ENCODE data around the gene EIF3B.
"Not testable (repeated sequence)": the region's sequence is repeated elsewhere in the genome, so short reads cannot be mapped to it uniquely, and the experiment has no call there.

EIF3B gene

GRCh38 chr7:2373646-2374045 is 19.0 kb downstream of the EIF3B start:
- H3K27me3 ChIP-seq (replicated peaks), result no peaks in the 10 kb centered on the region
- no peak for DNase-seq
- no peak overlapping the region for H3K27ac ChIP-seq
- H3K4me3 ChIP-seq (ENCODE audit: low read depth, low read length), result no peak overlapping the region
- TF ChIP-seq, protein P1, sequence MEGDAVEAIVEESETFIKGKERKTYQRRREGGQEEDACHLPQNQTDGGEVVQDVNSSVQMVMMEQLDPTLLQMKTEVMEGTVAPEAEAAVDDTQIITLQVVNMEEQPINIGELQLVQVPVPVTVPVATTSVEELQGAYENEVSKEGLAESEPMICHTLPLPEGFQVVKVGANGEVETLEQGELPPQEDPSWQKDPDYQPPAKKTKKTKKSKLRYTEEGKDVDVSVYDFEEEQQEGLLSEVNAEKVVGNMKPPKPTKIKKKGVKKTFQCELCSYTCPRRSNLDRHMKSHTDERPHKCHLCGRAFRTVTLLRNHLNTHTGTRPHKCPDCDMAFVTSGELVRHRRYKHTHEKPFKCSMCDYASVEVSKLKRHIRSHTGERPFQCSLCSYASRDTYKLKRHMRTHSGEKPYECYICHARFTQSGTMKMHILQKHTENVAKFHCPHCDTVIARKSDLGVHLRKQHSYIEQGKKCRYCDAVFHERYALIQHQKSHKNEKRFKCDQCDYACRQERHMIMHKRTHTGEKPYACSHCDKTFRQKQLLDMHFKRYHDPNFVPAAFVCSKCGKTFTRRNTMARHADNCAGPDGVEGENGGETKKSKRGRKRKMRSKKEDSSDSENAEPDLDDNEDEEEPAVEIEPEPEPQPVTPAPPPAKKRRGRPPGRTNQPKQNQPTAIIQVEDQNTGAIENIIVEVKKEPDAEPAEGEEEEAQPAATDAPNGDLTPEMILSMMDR (IDR thresholded peaks at IDR 0.05; ENCODE audit: low read depth, low read length, missing control alignments), result no peak
- H3K36me3 ChIP-seq (replicated peaks), result peaks cover 87% of the 10 kb centered on the region
- in situ Hi-C loops (cut with HindIII; ENCODE audit: low pct_ligation_motif_present, low sequenced_read_pairs), result no loop called here

GRCh38 chr7:2374401-2374800 is 19.8 kb downstream of the EIF3B start:
- no peak overlapping the region for H3K4me3 ChIP-seq (ENCODE audit: low read depth, low read length)
- no peaks in the 10 kb centered on the region for H3K27me3 ChIP-seq (replicated peaks)
- H3K36me3 ChIP-seq (replicated peaks), result peaks cover 87% of the 10 kb centered on the region
- TF ChIP-seq, protein P1 (IDR thresholded peaks at IDR 0.05; ENCODE audit: low read depth, low read length, missing control alignments), result no peak
- H3K27ac ChIP-seq, result no peak overlapping the region
- in situ Hi-C loops (cut with HindIII; ENCODE audit: low pct_ligation_motif_present, low sequenced_read_pairs), result no loop called here
- DNase-seq, result no peak

DNA sequence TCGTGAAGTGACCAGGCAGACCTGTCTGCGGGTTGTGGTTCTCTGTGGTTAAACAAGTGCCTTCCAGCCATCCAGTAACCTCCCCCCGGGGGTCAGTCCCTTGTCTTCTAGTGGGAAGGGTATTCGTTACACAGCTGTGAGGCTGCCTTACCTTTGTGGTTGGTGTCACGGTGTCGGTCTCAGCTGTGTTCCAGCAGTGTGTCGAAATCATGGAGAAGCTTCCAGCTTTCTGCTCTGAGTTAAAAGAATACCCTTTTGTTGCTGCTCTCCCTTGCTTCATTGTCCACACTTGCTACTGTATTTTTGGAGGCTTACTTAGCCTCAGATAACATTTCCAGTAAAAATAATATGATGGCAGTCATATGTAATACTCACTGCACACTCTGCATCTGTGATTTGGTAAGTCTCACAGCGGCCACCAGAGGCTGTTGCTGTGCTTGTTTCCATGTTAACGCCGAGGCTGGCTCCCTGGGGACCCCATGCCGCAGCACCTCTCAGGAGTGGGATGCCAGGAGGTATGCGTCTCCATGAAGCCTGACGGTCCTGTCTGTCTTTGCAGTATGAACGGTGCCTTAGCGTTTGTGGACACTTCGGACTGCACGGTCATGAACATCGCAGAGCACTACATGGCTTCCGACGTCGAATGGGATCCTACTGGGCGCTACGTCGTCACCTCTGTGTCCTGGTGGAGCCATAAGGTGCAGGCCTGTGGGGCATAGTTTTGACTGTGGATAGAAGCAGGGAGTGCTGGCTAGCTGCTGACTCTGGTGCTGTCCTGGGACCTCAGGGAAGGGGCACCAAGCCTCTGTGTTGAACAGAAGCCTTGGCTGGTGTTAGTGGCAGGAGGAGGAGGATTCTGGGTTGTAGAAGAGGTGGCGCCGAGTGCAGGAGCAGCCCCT is 20.5 kb downstream of the EIF3B start:
- DNase-seq, result no peak
- no peak overlapping the region for H3K27ac ChIP-seq
- H3K27me3 ChIP-seq (replicated peaks), result no peaks in the 10 kb centered on the region
- H3K36me3 ChIP-seq (replicated peaks), result peaks cover 88% of the 10 kb centered on the region
- in situ Hi-C loops (cut with HindIII; ENCODE audit: low pct_ligation_motif_present, low sequenced_read_pairs), result no loop called here
- no peak overlapping the region for H3K4me3 ChIP-seq (ENCODE audit: low read depth, low read length)
- TF ChIP-seq, protein P1 (IDR thresholded peaks at IDR 0.05; ENCODE audit: low read depth, low read length, missing control alignments), result no peak

DNA sequence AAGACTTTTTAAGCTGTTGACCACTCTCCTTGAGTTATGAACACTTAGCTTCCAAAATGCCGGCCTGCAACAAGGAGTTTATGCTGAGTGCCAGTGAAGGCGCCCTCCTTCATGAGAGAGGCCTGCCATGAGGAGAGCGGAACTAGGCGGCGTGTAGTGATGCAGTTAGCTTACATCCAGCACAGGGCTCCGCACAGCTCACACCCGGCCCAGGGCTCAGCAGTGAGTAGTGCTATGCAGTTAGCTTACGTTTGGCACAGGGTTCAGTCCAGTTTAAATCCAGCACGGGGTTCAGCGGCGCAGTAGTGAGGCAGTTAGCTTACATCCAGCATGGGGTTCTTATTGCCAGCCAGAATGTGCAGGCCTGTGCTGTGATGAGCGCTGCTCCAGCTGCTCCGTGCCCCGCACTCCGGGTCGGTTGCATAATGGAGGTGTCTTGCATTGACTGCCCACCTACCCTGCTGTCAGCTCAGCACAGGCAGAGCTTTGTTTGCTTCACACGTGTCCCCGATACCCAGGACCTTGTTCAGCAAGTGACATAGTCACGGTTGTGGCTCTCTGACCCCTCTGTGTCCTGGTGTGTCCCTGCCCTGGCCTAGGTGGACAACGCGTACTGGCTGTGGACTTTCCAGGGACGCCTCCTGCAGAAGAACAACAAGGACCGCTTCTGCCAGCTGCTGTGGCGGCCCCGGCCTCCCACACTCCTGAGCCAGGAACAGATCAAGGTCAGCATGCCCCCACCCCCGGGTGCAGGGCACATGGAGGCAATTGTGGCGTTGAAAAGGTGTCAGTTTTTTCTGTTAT is 21.9 kb downstream of the EIF3B start:
- Histone ChIP-seq H3K27me3 (replicated peaks) (no peaks in the 10 kb centered on the region), H3K27ac (no peak overlapping the region), H3K36me3 (replicated peaks) (peaks cover 88% of the 10 kb centered on the region), H3K4me3 (ENCODE audit: low read depth, low read length) (no peak overlapping the region)
- in situ Hi-C loops (cut with HindIII; ENCODE audit: low pct_ligation_motif_present, low sequenced_read_pairs), result no loop called here
- TF ChIP-seq, protein P1 (IDR thresholded peaks at IDR 0.05; ENCODE audit: low read depth, low read length, missing control alignments), result no peak
- no peak for DNase-seq

DNA sequence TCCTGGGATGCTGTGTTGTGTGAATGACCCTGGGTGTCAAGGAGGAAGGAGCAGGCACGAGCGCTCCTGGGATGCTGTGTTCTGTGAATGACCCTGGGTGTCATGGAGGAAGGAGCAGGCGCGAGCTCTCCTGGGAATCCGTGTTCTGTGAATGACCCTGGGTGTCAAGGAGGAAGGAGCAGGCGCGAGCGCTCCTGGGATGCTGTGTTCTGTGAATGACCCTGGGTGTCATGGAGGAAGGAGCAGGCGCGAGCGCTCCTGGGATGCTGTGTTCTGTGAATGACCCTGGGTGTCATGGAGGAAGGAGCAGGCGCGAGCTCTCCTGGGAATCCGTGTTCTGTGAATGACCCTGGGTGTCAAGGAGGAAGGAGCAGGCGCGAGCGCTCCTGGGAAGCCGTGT is 22.9 kb downstream of the EIF3B start:
- in situ Hi-C loops (cut with HindIII; ENCODE audit: low pct_ligation_motif_present, low sequenced_read_pairs); DNase-seq; H3K4me3 ChIP-seq (ENCODE audit: low read depth, low read length); H3K27me3 ChIP-seq (replicated peaks); H3K27ac ChIP-seq: not testable (repeated sequence)
- H3K36me3 ChIP-seq (replicated peaks), result peaks cover 84% of the 10 kb centered on the region

GRCh38 chr7:2378125-2378524 is 23.5 kb downstream of the EIF3B start:
- H3K4me3 ChIP-seq (ENCODE audit: low read depth, low read length); H3K27me3 ChIP-seq (replicated peaks); DNase-seq; in situ Hi-C loops (cut with HindIII; ENCODE audit: low pct_ligation_motif_present, low sequenced_read_pairs); H3K27ac ChIP-seq: not testable (repeated sequence)
- H3K36me3 ChIP-seq (replicated peaks), result peaks cover 82% of the 10 kb centered on the region

Measured in brain microvascular endothelial cell (primary cell).